Keratinocyte (primary cell): ENCODE results near the gene DHX15. TPM values are rescaled to one million over a fixed set of nuclear protein-coding genes. Genes with fewer than 3 reads are reported as not detected.

Source experiments
- DNase-seq: peaks from one replicate; pipeline ENCODE4 v3.0.0-alpha.2; 2011; ENCODE audit warnings: low read depth, missing footprints, low spot score
- FAIRE-seq: peaks from 2 replicates; lab custom pipeline; 2011; peaks lifted over from hg19 to GRCh38; lab: Jason Lieb, UNC
- H2AFZ ChIP-seq: 2 replicates; pipeline ENCODE4 v1.6.0; 2012; ENCODE audit warnings: low read length, control low read depth, inconsistent platforms; ENCODE audit not compliant: control insufficient read depth
- H3K27ac ChIP-seq: 2 replicates; pipeline ENCODE4 v1.5.1; 2011; ENCODE audit warnings: low read length; ENCODE audit not compliant: control insufficient read depth, insufficient read depth
- H3K27me3 ChIP-seq: 3 replicates; pipeline ENCODE4 v1.6.0; 2011; ENCODE audit warnings: low read length; ENCODE audit not compliant: control insufficient read depth, insufficient read depth; ENCODE audit errors: extremely low read depth
- H3K36me3 ChIP-seq, 2 experiments: 2 replicates in 1 of 2; 3 replicates in 1 of 2; pipeline ENCODE4 v1.5.1; 2011; ENCODE audit warnings: low read length in 2 of 2, mild to moderate bottlenecking in 1 of 2; ENCODE audit not compliant: control insufficient read depth in 2 of 2, insufficient read depth in 2 of 2; ENCODE audit errors: extremely low read depth in 1 of 2
- H3K4me1 ChIP-seq: 3 replicates; pipeline ENCODE4 v1.5.1; 2011; ENCODE audit warnings: low read length; ENCODE audit not compliant: control insufficient read depth, insufficient read depth; ENCODE audit errors: extremely low read depth
- H3K4me2 ChIP-seq: 3 replicates; pipeline ENCODE4 v1.6.0; 2011; ENCODE audit warnings: low read depth, low read length; ENCODE audit not compliant: control insufficient read depth, insufficient read depth; ENCODE audit errors: extremely low read depth
- H3K4me3 ChIP-seq, 3 experiments: fragments of 200-600 bp in 1 of 3; sonication (generic) in 1 of 3; 2 replicates in 2 of 3; 3 replicates in 1 of 3; pipeline ENCODE4 v1.5.1; 2011 to 2016; ENCODE audit warnings: low read length in 3 of 3, mild to moderate bottlenecking in 3 of 3, control low read depth in 2 of 3, inconsistent platforms in 1 of 3, low read depth in 1 of 3, mixed read lengths in 1 of 3, mixed run types in 1 of 3, moderate library complexity in 1 of 3; ENCODE audit not compliant: control insufficient read depth in 2 of 3, insufficient read depth in 2 of 3; ENCODE audit errors: extremely low read depth in 1 of 3
- H3K79me2 ChIP-seq: 2 replicates; pipeline ENCODE4 v1.6.0; 2012; ENCODE audit warnings: low read length; ENCODE audit not compliant: control insufficient read depth, insufficient read depth
- H3K9ac ChIP-seq: 3 replicates; pipeline ENCODE4 v1.6.0; 2011; ENCODE audit warnings: low read length; ENCODE audit not compliant: control insufficient read depth, insufficient read depth; ENCODE audit errors: extremely low read depth
- H3K9me1 ChIP-seq: 3 replicates; pipeline ENCODE4 v1.6.0; 2011; ENCODE audit warnings: low read length; ENCODE audit not compliant: control insufficient read depth, insufficient read depth; ENCODE audit errors: extremely low read depth
- H3K9me3 ChIP-seq: 2 replicates; pipeline ENCODE4 v1.5.1; 2012; ENCODE audit warnings: low read depth, low read length; ENCODE audit not compliant: control insufficient read depth
- H4K20me1 ChIP-seq: 3 replicates; pipeline ENCODE4 v1.6.0; 2011; ENCODE audit warnings: low read length; ENCODE audit not compliant: control insufficient read depth, insufficient read depth; ENCODE audit errors: extremely low read depth
- CTCF ChIP-seq, 3 experiments: IDR thresholded peaks in 1 of 3; conservative IDR thresholded peaks in 1 of 3; optimal IDR thresholded peaks in 1 of 3; 2 replicates in 2 of 3; 3 replicates in 1 of 3; pipeline versions ENCODE3 to v1.5.1; 2011; ENCODE audit warnings: low read length in 3 of 3, mild to moderate bottlenecking in 3 of 3, moderate library complexity in 2 of 3, control low read depth in 1 of 3, inconsistent platforms in 1 of 3; ENCODE audit not compliant: insufficient read depth in 2 of 3; ENCODE audit errors: extremely low read depth in 1 of 3
- EZH2 ChIP-seq: IDR thresholded peaks from one replicate; pipeline ENCODE4 v1.6.1; 2012; ENCODE audit warnings: inconsistent platforms, mild to moderate bottlenecking, low read length, moderate library complexity
- dilution Hi-C: fragments of 300-500 bp; cut with MboI; formaldehyde crosslinking; loops from one replicate; pipeline ENCODE4 v1.7.0; 2020; ENCODE audit warnings: low sequenced_read_pairs; ENCODE audit not compliant: extremely low pct_ligation_motif_present
- polyA plus RNA-seq, 5 experiments: library from polyadenylated mRNA; depleted of rRNA in 3 of 5; stranded (reverse) in 3 of 5; stranded (forward) in 1 of 5; unstranded in 1 of 5; fragments of >200 nt; gene quantifications; 1 replicate in 1 of 5; 2 replicates in 3 of 5; 3 replicates in 1 of 5; pipeline versions ENCODE4 v1.2.1 to v1.2.3, GENCODE V29; 2011 to 2012; ENCODE audit warnings: missing spikeins in 2 of 5, low read depth in 1 of 5, low replicate concordance in 1 of 5

DHX15 gene
- polyA plus RNA-seq, 1 donor (not counting 4 experiments of a cell fraction or from before 2014, with no cell fraction given) = 206 TPM

GRCh38 chr4:24630937-24631336 lies 46.6 kb upstream of the DHX15 start:
- dilution Hi-C loops = no loop called here
- Histone ChIP-seq H4K20me1 (no peaks in the 10 kb centered on the region), H3K4me1 (no peaks in the 10 kb centered on the region), H3K27ac (no peak overlapping the region), H3K9me3 (no peaks in the 10 kb centered on the region), H3K4me3 (no peak overlapping the region), H3K79me2 (no peaks in the 10 kb centered on the region), H2AFZ (no peak overlapping the region), H3K27me3 (no peaks in the 10 kb centered on the region), H3K9ac (no peak overlapping the region), H3K4me2 (no peak overlapping the region), H3K36me3 (no peaks in the 10 kb centered on the region), H3K9me1 (no peaks in the 10 kb centered on the region)
- TF ChIP-seq EZH2 (no peak), CTCF (optimal IDR thresholded peaks at IDR 0.05 in 1 of 3, IDR thresholded peaks at IDR 0.05 in 1 of 3, conservative IDR thresholded peaks at IDR 0.05 in 1 of 3; ENCODE audit: extremely low read depth in 1 of 3, insufficient read depth in 2 of 3, low read length in 3 of 3) (no peak)
- FAIRE-seq = no peak
- no peak for DNase-seq

GRCh38 chr4:24625091-24625490 lies 40.7 kb upstream of the DHX15 start:
- TF ChIP-seq EZH2 (no peak), CTCF (optimal IDR thresholded peaks at IDR 0.05 in 1 of 3, IDR thresholded peaks at IDR 0.05 in 1 of 3, conservative IDR thresholded peaks at IDR 0.05 in 1 of 3; ENCODE audit: extremely low read depth in 1 of 3, insufficient read depth in 2 of 3, low read length in 3 of 3) (no peak)
- Histone ChIP-seq H3K9ac (no peak overlapping the region), H3K9me3 (no peaks in the 10 kb centered on the region), H3K9me1 (no peaks in the 10 kb centered on the region), H3K27me3 (no peaks in the 10 kb centered on the region), H2AFZ (no peak overlapping the region), H3K79me2 (no peaks in the 10 kb centered on the region), H3K4me3 (no peak overlapping the region), H3K36me3 (no peaks in the 10 kb centered on the region), H4K20me1 (no peaks in the 10 kb centered on the region), H3K4me2 (no peak overlapping the region), H3K4me1 (peaks cover 4% of the 10 kb centered on the region), H3K27ac (no peak overlapping the region)
- FAIRE-seq (no peak), DNase-seq (peak; percentile 15)
- dilution Hi-C loops = no loop called here
